GM12878 (cell line): ENCODE measurements around the gene TIE1. TPM values are rescaled to one million over a fixed set of nuclear protein-coding genes. Genes with fewer than 3 reads are reported as not detected.

ENCODE experiments used
- ATAC-seq: fragments of 200-7000 bp; cut with Tn5 transposase; 3 replicates; pipeline ENCODE4 v1.9.1; 2020; ENCODE audit warnings: mild to moderate bottlenecking, moderate library complexity
- BruUV-seq: library from RNA; stranded (reverse); fragments of 400-500 nt; replicated peaks from 2 replicates; lab custom pipeline; 2021; lab: Mats Ljungman, UMichigan
- CTCF ChIA-PET: fragments of 300-600 bp; sonication (Branson Sonifier 250); formaldehyde crosslinking; extraction: SDS; loops from one replicate; lab custom pipeline; 2021; ENCODE audit warnings: inconsistent platforms; lab: Yijun Ruan, JAX
- POLR2A ChIA-PET: fragments of 350-600 bp; formaldehyde crosslinking; extraction: SDS; loops from one replicate; lab custom pipeline; 2021; ENCODE audit warnings: inconsistent platforms; lab: Charles Lee
- RAD21 ChIA-PET: fragments of 300-600 bp; sonication (Branson Sonifier 250); formaldehyde crosslinking; loops from one replicate; lab custom pipeline; 2023; ENCODE audit warnings: antibody characterized with exemption; ENCODE audit not compliant: unreplicated experiment; lab: Charles Lee
- SMC1A ChIA-PET: fragments of 300-600 bp; sonication (Branson Sonifier 250); formaldehyde crosslinking; loops from one replicate; lab custom pipeline; 2023; ENCODE audit not compliant: unreplicated experiment, uncharacterized antibody; lab: Charles Lee
- DNase-seq: peaks from one replicate; pipeline ENCODE4 v3.0.0-alpha.2; 2011; ENCODE audit warnings: low read depth, low spot score
- FAIRE-seq: peaks from 3 replicates; lab custom pipeline; 2011; peaks lifted over from hg19 to GRCh38; lab: Jason Lieb, UNC
- H2AFZ ChIP-seq: 2 replicates; pipeline ENCODE4 v1.6.0; 2011; ENCODE audit warnings: low read depth, low read length, control low read depth; ENCODE audit not compliant: control insufficient read depth
- H3K27ac ChIP-seq: 2 replicates; pipeline ENCODE4 v1.5.1; 2011; ENCODE audit warnings: control low read depth; ENCODE audit not compliant: control insufficient read depth, insufficient read depth
- H3K27me3 ChIP-seq, 2 experiments: replicated peaks in 1 of 2; 2 replicates each; pipeline versions ENCODE4 v1.6.0 to v1.6.1; 2011; ENCODE audit warnings: low read length in 1 of 2; ENCODE audit not compliant: control insufficient read depth in 2 of 2, insufficient read depth in 2 of 2
- H3K36me3 ChIP-seq, 2 experiments: 2 replicates each; pipeline ENCODE4 v1.5.1; 2011; ENCODE audit warnings: low read length in 1 of 2; ENCODE audit not compliant: control insufficient read depth in 2 of 2, insufficient read depth in 2 of 2
- H3K4me1 ChIP-seq: 2 replicates; pipeline ENCODE4 v1.6.1; 2011; ENCODE audit warnings: mild to moderate bottlenecking, low read length, moderate library complexity, mixed read lengths; ENCODE audit not compliant: control insufficient read depth, insufficient read depth
- H3K4me2 ChIP-seq: 2 replicates; pipeline ENCODE4 v1.6.0; 2011; ENCODE audit warnings: control low read depth; ENCODE audit not compliant: control insufficient read depth, insufficient read depth
- H3K4me3 ChIP-seq: fragments of 200-600 bp; sonication (generic); 2 replicates; pipeline ENCODE4 v1.5.1; 2016
- H3K79me2 ChIP-seq: 2 replicates; pipeline ENCODE4 v1.6.0; 2011; ENCODE audit warnings: low read length; ENCODE audit not compliant: control insufficient read depth, insufficient read depth
- H3K9ac ChIP-seq: 2 replicates; pipeline ENCODE4 v1.8.0; 2011; ENCODE audit warnings: low read length, control low read depth, mixed read lengths; ENCODE audit not compliant: control insufficient read depth, insufficient read depth
- H3K9me3 ChIP-seq: replicated peaks from 3 replicates; pipeline ENCODE4 v1.5.1; 2011; ENCODE audit warnings: mild to moderate bottlenecking, low read length; ENCODE audit not compliant: control insufficient read depth, insufficient read depth
- H4K20me1 ChIP-seq: 2 replicates; pipeline ENCODE4 v1.6.0; 2011; ENCODE audit not compliant: control insufficient read depth, insufficient read depth
- ATF7 ChIP-seq: fragments of 450-650 bp; IDR thresholded peaks from 2 replicates; pipeline ENCODE4 v1.6.1; 2016; ENCODE audit warnings: low read depth, mild to moderate bottlenecking
- BCL11A ChIP-seq: IDR thresholded peaks from 2 replicates; pipeline ENCODE4 v1.6.1; 2011; ENCODE audit warnings: low read depth, low read length
- BRCA1 ChIP-seq: IDR thresholded peaks from 2 replicates; pipeline ENCODE4 v1.6.1; 2011; ENCODE audit warnings: low read depth, low read length, improper control_type of control experiment
- CHD4 ChIP-seq: fragments of 200-600 bp; sonication (generic); IDR thresholded peaks from 2 replicates; pipeline ENCODE4 v1.6.1; 2016; ENCODE audit warnings: mild to moderate bottlenecking
- CUX1 ChIP-seq: IDR thresholded peaks from 2 replicates; pipeline ENCODE4 v1.6.1; 2012; ENCODE audit warnings: improper control_type of control experiment, low read depth, low read length; ENCODE audit not compliant: insufficient replicate concordance
- DPF2 ChIP-seq: fragments of 450-650 bp; IDR thresholded peaks from 2 replicates; pipeline ENCODE4 v1.6.1; 2017; ENCODE audit warnings: mild to moderate bottlenecking
- GATAD2B ChIP-seq: fragments of 450-650 bp; conservative IDR thresholded peaks from 2 replicates; pipeline ENCODE4 v1.6.1; 2017; ENCODE audit warnings: low read depth, mild to moderate bottlenecking, moderate library complexity
- HDAC6 ChIP-seq: fragments of 200-600 bp; sonication (generic); IDR thresholded peaks from one replicate; pipeline ENCODE4 v1.8.0; 2017; ENCODE audit warnings: antibody characterized with exemption; ENCODE audit not compliant: unreplicated experiment
- MAX ChIP-seq: IDR thresholded peaks from 2 replicates; pipeline ENCODE4 v1.6.1; 2012; ENCODE audit warnings: low read depth, low read length, improper control_type of control experiment
- MYC ChIP-seq: IDR thresholded peaks from 2 replicates; pipeline ENCODE4 v1.6.1; 2011; ENCODE audit warnings: mild to moderate bottlenecking, low read length, moderate library complexity, inconsistent platforms; ENCODE audit not compliant: insufficient read depth, insufficient replicate concordance, insufficient read length, severe bottlenecking
- POLR2AphosphoS5 ChIP-seq: IDR thresholded peaks from 2 replicates; pipeline ENCODE4 v1.6.1; 2011; ENCODE audit warnings: mild to moderate bottlenecking, low read length, inconsistent platforms
- RELA ChIP-seq: fragments of 450-650 bp; IDR thresholded peaks from 2 replicates; pipeline ENCODE4 v1.8.0; 2014; ENCODE audit warnings: borderline replicate concordance; ENCODE audit not compliant: partially characterized antibody
- SUZ12 ChIP-seq: fragments of 200-600 bp; sonication (generic); IDR thresholded peaks from one replicate; pipeline ENCODE4 v1.6.1; 2018; ENCODE audit warnings: antibody characterized with exemption, mild to moderate bottlenecking; ENCODE audit not compliant: unreplicated experiment
- WRNIP1 ChIP-seq: IDR thresholded peaks from 2 replicates; pipeline ENCODE4 v1.6.1; 2011; ENCODE audit warnings: low read depth, low read length, improper control_type of control experiment, borderline replicate concordance
- YBX1 ChIP-seq: fragments of 450-650 bp; IDR thresholded peaks from 2 replicates; pipeline ENCODE4 v1.6.1; 2016; ENCODE audit warnings: antibody characterized with exemption
- WGBS: methylation state at CpG from one replicate; pipeline ENCODE4 v1.1.6; 2016; ENCODE audit warnings: low lambda C conversion rate; ENCODE audit not compliant: insufficient replicate concordance, insufficient coverage; ENCODE audit errors: missing lambda C conversion rate; 5-methylcytosine and 5-hydroxymethylcytosine counted together
- in situ Hi-C: fragments of 300-500 bp; cut with MboI; formaldehyde crosslinking; loops from 9 replicates; pipeline ENCODE4 v1.14.3; 2018; ENCODE audit warnings: mixed read lengths
- intact Hi-C: fragments of 100-400 bp; cut with micrococcal nuclease; formaldehyde crosslinking; loops from one replicate; pipeline ENCODE4 v1.14.2; 2022; ENCODE audit not compliant: unreplicated experiment
- polyA plus RNA-seq, 11 experiments: library from polyadenylated mRNA; depleted of rRNA in 4 of 11; unstranded in 6 of 11; stranded (reverse) in 5 of 11; fragments of >200 nt; fragmentation: Nextera tagmentation in 4 of 11; fragmentation: Illumina TruSeq in 1 of 11; extraction: Ambion mirVana in 4 of 11; extraction: Trizol in 1 of 11; gene quantifications; 1 replicate in 1 of 11; 2 replicates in 10 of 11; pipeline versions ENCODE4 v1.2.1 to v1.2.3, GENCODE V29; 2011 to 2016; ENCODE audit warnings: inconsistent platforms in 2 of 11, missing spikeins in 2 of 11, low read depth in 1 of 11
- total RNA-seq, 4 experiments: library from RNA; depleted of rRNA in 3 of 4; stranded (reverse); fragments of >200 nt in 3 of 4; fragmentation: Illumina TruSeq in 1 of 4; extraction: Trizol in 1 of 4; gene quantifications; 2 replicates each; pipeline versions ENCODE4 v1.2.1 to v1.2.3, GENCODE V29; 2013 to 2021
- TF ChIP-seq, protein P1 (sequence below): fragments of 450-650 bp; IDR thresholded peaks from 2 replicates; pipeline ENCODE4 v1.6.1; 2016; ENCODE audit warnings: mild to moderate bottlenecking

Gene TIE1
- total and polyA plus RNA-seq, 10 of the 15 experiments (the other 5 are each of a cell fraction or from before 2014, with no cell fraction given), result 0.26 to 3.9 (median 1.3) TPM

- intact Hi-C loops, result no loop called here
- H3K9me3 ChIP-seq, result no peaks in the 10 kb centered on the region
- no peak for TF ChIP-seq YBX1
- TF ChIP-seq HDAC6, result no peak
- no peak for TF ChIP-seq MYC
- no peak for TF ChIP-seq ATF7
- TF ChIP-seq MAX, result no peak
- TF ChIP-seq SUZ12, result no peak
- TF ChIP-seq POLR2AphosphoS5, result no peak
- no peak for TF ChIP-seq CHD4
- TF ChIP-seq, protein P1, sequence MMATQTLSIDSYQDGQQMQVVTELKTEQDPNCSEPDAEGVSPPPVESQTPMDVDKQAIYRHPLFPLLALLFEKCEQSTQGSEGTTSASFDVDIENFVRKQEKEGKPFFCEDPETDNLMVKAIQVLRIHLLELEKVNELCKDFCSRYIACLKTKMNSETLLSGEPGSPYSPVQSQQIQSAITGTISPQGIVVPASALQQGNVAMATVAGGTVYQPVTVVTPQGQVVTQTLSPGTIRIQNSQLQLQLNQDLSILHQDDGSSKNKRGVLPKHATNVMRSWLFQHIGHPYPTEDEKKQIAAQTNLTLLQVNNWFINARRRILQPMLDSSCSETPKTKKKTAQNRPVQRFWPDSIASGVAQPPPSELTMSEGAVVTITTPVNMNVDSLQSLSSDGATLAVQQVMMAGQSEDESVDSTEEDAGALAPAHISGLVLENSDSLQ, result no peak
- TF ChIP-seq DPF2, result no peak
- no peak for TF ChIP-seq BRCA1
- TF ChIP-seq WRNIP1, result no peak
- TF ChIP-seq GATAD2B, result no peak
- TF ChIP-seq BCL11A, result no peak
- TF ChIP-seq CUX1, result no peak
- no peak for TF ChIP-seq RELA
These were observed 15.4 kb upstream of the TIE1 start, which contains the start of gene C1orf210 for GRCh38 chr1:43285269-43285990. Gene C1orf210, minus strand, starts transcription at chr1:43285581. Its CDS starts 2,311 bp downstream, at chr1:43283270.

More at GRCh38 chr1:43285269-43285990, 15.4 kb upstream of the TIE1 start, which contains the start of gene C1orf210:
- Histone ChIP-seq H3K4me2 (no peak within 1 kb of the TSS), H3K4me1 (no peaks in the 10 kb centered on the region), H3K27me3 (no peaks in the 10 kb centered on the region; a peak in 2 of 4 replicates), H3K4me3 (no peak within 1 kb of the TSS), H3K36me3 (no peaks in the 10 kb centered on the region), H3K79me2 (no peaks in the 10 kb centered on the region), H3K27ac (no peak within 1 kb of the TSS), H4K20me1 (no peaks in the 10 kb centered on the region), H2AFZ (no peak within 1 kb of the TSS), H3K9ac (no peak within 1 kb of the TSS)
- WGBS, result 60% methylated on average over 19 of the region's 19 CpGs
- no TSS peak for BruUV-seq
- ChIA-PET CTCF (interaction anchor here (1.1 kb wide), 1 partner anchor 9 kb away, joined by 5 read pairs; no protein-coding TSS in a partner anchor), POLR2A (interaction anchor here (1.6 kb wide), 1 partner anchor 9 kb away, joined by 4 read pairs; no protein-coding TSS in a partner anchor), SMC1A (interaction anchor here (0.9 kb wide), 1 partner anchor 18 kb away, joined by 3 read pairs; no protein-coding TSS in a partner anchor), RAD21 (interaction anchor here (1.3 kb wide), 1 partner anchor 10 kb away, joined by 4 read pairs; no protein-coding TSS in a partner anchor)
- ATAC-seq (no peak), FAIRE-seq (no peak), DNase-seq (no peak)
- in situ Hi-C loops, result no loop called here
